ENCODE results near the gene IL34. TPM values are rescaled to one million over a fixed set of nuclear protein-coding genes. Genes with fewer than 3 reads are reported as not detected.
"Not testable (repeated sequence)": the region's sequence is repeated elsewhere in the genome, so short reads cannot be mapped to it uniquely, and the experiment has no call there.

IL34 gene
- total RNA-seq, 2 donors from 2014 or later: 2.9 to 16.6 TPM

DNA sequence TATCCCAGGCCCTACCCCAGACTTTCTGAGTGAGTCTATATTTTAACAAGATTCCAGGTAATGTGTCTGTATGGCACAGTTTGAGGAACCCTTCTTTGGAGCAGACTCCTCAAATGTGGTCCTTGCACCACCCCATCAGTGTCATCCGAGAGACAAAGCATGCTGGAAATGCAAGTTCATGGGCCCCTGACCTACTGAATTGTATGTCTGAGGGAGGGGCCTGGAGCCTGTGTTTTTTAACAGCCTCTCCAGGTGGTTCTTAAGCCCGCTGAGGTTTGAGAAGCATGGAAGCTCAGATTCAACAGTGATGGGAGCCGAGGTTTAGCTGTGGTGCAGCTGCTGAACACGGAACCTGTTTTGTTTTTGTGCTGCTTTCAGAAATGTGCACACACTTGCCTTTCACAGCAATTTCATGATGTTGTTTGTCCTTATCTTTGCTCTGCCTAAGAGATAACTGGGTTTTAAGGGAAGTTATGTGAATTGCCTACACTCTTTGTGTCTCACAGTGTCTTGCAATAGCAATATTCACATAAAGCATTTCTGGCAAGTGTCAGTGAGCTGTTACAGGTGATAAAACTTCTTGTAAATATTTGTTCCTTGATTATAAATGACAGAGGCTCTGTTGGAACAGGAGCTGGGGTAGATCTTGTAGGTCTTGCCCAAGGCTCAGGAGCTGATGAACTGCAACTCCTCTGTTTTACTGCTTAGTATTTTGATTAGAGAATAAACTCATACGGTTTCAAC is 32.0 kb upstream of the IL34 start:
- peak; percentile 77 for DNase-seq (ENCODE audit: low spot score)
- intact Hi-C loops (cut with DNase I): no loop called here
- Histone ChIP-seq H3K4me3 (no peak overlapping the region), H3K27me3 (replicated peaks; ENCODE audit: insufficient read depth) (no peaks in the 10 kb centered on the region), H3K36me3 (no peaks in the 10 kb centered on the region), H3K9me3 (no peaks in the 10 kb centered on the region), H3K4me1 (replicated peaks) (no peaks in the 10 kb centered on the region), H3K27ac (no peak overlapping the region)
- TF ChIP-seq POLR2A (IDR thresholded peaks at IDR 0.05) (no peak), POLR2AphosphoS5 (IDR thresholded peaks at IDR 0.05) (peak; percentile 90)
- 36% methylated on average over 5 of the region's 5 CpGs for WGBS

DNA sequence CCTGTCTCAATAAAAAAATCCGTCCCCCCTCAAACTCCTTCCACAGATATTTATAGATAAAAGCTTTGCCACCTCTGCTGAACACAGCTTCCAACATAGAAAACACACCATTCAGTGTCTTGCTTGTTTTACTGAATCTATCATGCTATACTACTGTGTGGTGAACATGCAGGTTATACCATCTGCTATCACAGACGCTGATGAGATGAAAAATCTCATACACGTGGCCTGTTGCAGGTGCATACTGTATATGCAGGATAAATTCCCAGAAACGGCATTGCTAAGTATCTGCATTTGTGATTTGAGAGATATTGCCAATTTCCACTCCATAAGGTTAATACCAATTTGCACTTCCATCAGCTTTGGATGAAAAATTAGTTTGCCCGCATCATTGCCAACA is 30.4 kb upstream of the IL34 start:
- Histone ChIP-seq H3K27ac (no peak overlapping the region), H3K9me3 (no peaks in the 10 kb centered on the region), H3K27me3 (replicated peaks; ENCODE audit: insufficient read depth) (no peaks in the 10 kb centered on the region), H3K36me3 (no peaks in the 10 kb centered on the region), H3K4me3 (no peak overlapping the region), H3K4me1 (replicated peaks) (no peaks in the 10 kb centered on the region)
- intact Hi-C loops (cut with DNase I): no loop called here
- DNase-seq (ENCODE audit: low spot score): no peak
- TF ChIP-seq, protein P1, sequence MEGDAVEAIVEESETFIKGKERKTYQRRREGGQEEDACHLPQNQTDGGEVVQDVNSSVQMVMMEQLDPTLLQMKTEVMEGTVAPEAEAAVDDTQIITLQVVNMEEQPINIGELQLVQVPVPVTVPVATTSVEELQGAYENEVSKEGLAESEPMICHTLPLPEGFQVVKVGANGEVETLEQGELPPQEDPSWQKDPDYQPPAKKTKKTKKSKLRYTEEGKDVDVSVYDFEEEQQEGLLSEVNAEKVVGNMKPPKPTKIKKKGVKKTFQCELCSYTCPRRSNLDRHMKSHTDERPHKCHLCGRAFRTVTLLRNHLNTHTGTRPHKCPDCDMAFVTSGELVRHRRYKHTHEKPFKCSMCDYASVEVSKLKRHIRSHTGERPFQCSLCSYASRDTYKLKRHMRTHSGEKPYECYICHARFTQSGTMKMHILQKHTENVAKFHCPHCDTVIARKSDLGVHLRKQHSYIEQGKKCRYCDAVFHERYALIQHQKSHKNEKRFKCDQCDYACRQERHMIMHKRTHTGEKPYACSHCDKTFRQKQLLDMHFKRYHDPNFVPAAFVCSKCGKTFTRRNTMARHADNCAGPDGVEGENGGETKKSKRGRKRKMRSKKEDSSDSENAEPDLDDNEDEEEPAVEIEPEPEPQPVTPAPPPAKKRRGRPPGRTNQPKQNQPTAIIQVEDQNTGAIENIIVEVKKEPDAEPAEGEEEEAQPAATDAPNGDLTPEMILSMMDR (IDR thresholded peaks at IDR 0.05): no peak
- TF ChIP-seq POLR2AphosphoS5 (IDR thresholded peaks at IDR 0.05): no peak
- no peak for TF ChIP-seq POLR2A (IDR thresholded peaks at IDR 0.05)
- WGBS: 77% methylated on average over 5 of the region's 5 CpGs

DNA sequence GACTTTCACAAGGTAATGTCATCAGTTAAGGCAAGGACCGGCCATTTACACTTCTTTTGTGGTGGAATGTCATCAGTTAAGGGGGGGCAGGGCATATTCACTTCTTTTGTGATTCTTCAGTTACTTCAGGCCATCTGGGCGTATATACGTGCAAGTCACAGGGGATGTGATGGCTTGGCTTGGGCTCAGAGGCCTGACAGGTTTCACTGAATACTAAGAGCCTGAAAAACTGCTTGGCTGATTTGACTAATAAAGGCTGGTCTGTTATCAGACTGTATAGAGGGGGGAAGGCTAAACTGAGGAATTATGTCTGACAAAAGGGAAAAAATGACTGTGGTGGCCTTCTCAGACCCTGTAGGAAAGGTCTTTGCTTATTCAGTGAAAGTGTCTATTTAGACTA is 24.5 kb upstream of the IL34 start:
- H3K27me3 ChIP-seq (replicated peaks; ENCODE audit: insufficient read depth); H3K27ac ChIP-seq; DNase-seq (ENCODE audit: low spot score); H3K9me3 ChIP-seq; intact Hi-C loops (cut with DNase I); H3K4me3 ChIP-seq; H3K4me1 ChIP-seq (replicated peaks); H3K36me3 ChIP-seq: not testable (repeated sequence)
- WGBS: 83% methylated on average over 3 of the region's 3 CpGs

DNA sequence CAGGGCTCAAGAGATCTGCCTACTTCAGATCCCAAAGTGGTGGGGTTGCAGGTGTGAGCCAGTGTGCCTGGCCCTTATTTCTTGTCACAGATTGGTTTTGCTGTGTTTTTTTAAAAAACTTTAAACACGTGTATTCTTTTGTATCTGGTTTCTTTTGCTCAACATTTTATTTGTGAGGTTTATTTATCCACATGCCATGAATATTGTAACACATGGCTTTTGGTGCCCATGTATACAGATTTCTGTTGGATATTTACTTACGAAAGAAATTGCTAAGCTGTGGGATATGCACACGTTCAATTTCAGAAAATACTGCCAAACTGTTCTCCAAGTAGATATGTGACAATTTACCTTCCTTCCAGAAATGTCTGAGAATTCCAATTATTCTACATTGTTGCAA is 18.7 kb upstream of the IL34 start:
- intact Hi-C loops (cut with DNase I): no loop called here
- Histone ChIP-seq H3K9me3 (no peaks in the 10 kb centered on the region), H3K36me3 (no peaks in the 10 kb centered on the region), H3K27ac (no peak overlapping the region), H3K27me3 (replicated peaks; ENCODE audit: insufficient read depth) (no peaks in the 10 kb centered on the region), H3K4me3 (no peak overlapping the region), H3K4me1 (replicated peaks) (no peaks in the 10 kb centered on the region)
- no peak for DNase-seq (ENCODE audit: low spot score)
- TF ChIP-seq, protein P1 (IDR thresholded peaks at IDR 0.05): no peak
- TF ChIP-seq POLR2A (IDR thresholded peaks at IDR 0.05) (no peak), POLR2AphosphoS5 (IDR thresholded peaks at IDR 0.05) (no peak)
- 77% methylated on average over 3 of the region's 3 CpGs for WGBS

DNA sequence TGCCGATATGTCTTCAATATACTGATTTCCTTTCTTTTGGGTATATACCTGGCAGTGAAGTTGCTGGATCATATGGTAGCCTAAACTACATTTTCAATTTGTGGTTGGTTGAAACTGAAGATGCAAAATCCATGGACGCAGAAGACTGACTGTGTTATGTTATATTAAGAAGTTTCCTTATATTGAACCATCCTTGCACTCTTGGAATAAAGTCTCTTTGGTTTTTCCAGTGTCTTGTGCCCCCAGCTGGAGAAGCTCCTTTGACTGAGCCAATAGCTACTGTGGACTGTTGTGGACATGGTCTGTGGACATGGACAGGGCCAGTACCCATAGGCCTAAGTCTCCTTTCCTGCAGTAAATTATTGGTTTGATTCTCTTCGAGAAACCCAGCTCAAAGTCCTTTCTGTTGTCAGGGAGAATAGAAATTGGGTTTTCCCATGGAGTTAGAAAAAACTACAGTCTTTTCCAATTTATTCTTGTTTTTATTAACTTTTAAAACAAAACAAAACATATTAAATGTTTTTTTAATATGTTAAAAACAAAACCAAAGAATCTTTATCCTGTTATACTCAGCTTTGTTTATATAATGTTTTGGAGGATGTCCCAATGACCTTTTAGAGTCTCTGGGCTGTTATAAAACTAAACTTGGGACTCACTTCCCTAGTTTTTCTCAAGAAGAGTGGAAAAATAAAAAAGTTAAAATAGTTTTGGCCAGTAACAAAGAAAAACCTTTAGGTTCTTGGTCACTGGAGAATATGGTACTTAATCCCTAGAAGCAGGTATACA is 15.2 kb upstream of the IL34 start:
- H3K36me3 ChIP-seq: no peaks in the 10 kb centered on the region
- 97% methylated on average over 3 of the region's 3 CpGs for WGBS
- no peak for DNase-seq (ENCODE audit: low spot score)
- H3K27me3 ChIP-seq (replicated peaks; ENCODE audit: insufficient read depth): no peaks in the 10 kb centered on the region
- H3K9me3 ChIP-seq: no peaks in the 10 kb centered on the region
- no peak overlapping the region for H3K27ac ChIP-seq
- H3K4me1 ChIP-seq (replicated peaks): no peaks in the 10 kb centered on the region
- TF ChIP-seq POLR2AphosphoS5 (IDR thresholded peaks at IDR 0.05) (no peak), POLR2A (IDR thresholded peaks at IDR 0.05) (no peak)
- TF ChIP-seq, protein P1 (IDR thresholded peaks at IDR 0.05): no peak
- no peak overlapping the region for H3K4me3 ChIP-seq
- intact Hi-C loops (cut with DNase I): no loop called here

Measured in prostate gland (tissue), 2 donors.